Breast epithelium (tissue), 3 donors: ENCODE results near the gene GJD2.

Source experiments
- CTCF ChIP-seq, 3 donors: fragments of 450-650 bp; IDR thresholded peaks; one replicate each; pipeline ENCODE4 v1.5.1; 2016 to 2017; ENCODE audit warnings: antibody characterized with exemption in 3 of 3, mild to moderate bottlenecking in 3 of 3, moderate library complexity in 3 of 3
- POLR2A ChIP-seq: fragments of 450-650 bp; IDR thresholded peaks from one replicate; pipeline ENCODE4 v1.6.1; 2016; ENCODE audit warnings: antibody characterized with exemption, mild to moderate bottlenecking, moderate library complexity
- POLR2AphosphoS5 ChIP-seq, 3 donors: sonication (generic); formaldehyde crosslinking; IDR thresholded peaks; one replicate each; pipeline ENCODE4 v1.6.1; 2017; ENCODE audit warnings: antibody characterized with exemption in 3 of 3

GRCh38 chr15:34804113-34804512, 49.3 kb upstream of the GJD2 start:
- TF ChIP-seq CTCF (IDR thresholded peaks at IDR 0.05) (no peak), POLR2AphosphoS5 (IDR thresholded peaks at IDR 0.05) (no peak), POLR2A (no peak)
